Activated T-cell treated with anti-CD3 and anti-CD28 coated beads, Interleukin-2, amount 50 U/mL, for 24 hours (primary cell): ENCODE data around the gene EXD2.
"Not testable (repeated sequence)": the region's sequence is repeated elsewhere in the genome, so short reads cannot be mapped to it uniquely, and the experiment has no call there.

Experiments
- DNase-seq: peaks from one replicate; pipeline ENCODE4 v3.0.0-alpha.2; 2020
- H3K27ac Mint-ChIP-seq: 2 replicates; pipeline ENCODE4 v1.8.0; 2020; ENCODE audit warnings: mild to moderate bottlenecking, mixed read lengths
- H3K27me3 Mint-ChIP-seq: 2 replicates; pipeline ENCODE4 v1.8.0; 2020; ENCODE audit warnings: mixed read lengths
- H3K36me3 Mint-ChIP-seq: 2 replicates; pipeline ENCODE4 v1.8.0; 2020; ENCODE audit warnings: low read depth, mixed read lengths
- H3K4me1 Mint-ChIP-seq: 2 replicates; pipeline ENCODE4 v1.8.0; 2020; ENCODE audit warnings: low read depth, mixed read lengths
- H3K4me3 Mint-ChIP-seq: 2 replicates; pipeline ENCODE4 v1.8.0; 2020; ENCODE audit warnings: mild to moderate bottlenecking, moderate library complexity, mixed read lengths
- H3K9me3 Mint-ChIP-seq: 2 replicates; pipeline ENCODE4 v1.8.0; 2020; ENCODE audit warnings: mixed read lengths

The EXD2 gene, protein sequence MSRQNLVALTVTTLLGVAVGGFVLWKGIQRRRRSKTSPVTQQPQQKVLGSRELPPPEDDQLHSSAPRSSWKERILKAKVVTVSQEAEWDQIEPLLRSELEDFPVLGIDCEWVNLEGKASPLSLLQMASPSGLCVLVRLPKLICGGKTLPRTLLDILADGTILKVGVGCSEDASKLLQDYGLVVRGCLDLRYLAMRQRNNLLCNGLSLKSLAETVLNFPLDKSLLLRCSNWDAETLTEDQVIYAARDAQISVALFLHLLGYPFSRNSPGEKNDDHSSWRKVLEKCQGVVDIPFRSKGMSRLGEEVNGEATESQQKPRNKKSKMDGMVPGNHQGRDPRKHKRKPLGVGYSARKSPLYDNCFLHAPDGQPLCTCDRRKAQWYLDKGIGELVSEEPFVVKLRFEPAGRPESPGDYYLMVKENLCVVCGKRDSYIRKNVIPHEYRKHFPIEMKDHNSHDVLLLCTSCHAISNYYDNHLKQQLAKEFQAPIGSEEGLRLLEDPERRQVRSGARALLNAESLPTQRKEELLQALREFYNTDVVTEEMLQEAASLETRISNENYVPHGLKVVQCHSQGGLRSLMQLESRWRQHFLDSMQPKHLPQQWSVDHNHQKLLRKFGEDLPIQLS

DNA sequence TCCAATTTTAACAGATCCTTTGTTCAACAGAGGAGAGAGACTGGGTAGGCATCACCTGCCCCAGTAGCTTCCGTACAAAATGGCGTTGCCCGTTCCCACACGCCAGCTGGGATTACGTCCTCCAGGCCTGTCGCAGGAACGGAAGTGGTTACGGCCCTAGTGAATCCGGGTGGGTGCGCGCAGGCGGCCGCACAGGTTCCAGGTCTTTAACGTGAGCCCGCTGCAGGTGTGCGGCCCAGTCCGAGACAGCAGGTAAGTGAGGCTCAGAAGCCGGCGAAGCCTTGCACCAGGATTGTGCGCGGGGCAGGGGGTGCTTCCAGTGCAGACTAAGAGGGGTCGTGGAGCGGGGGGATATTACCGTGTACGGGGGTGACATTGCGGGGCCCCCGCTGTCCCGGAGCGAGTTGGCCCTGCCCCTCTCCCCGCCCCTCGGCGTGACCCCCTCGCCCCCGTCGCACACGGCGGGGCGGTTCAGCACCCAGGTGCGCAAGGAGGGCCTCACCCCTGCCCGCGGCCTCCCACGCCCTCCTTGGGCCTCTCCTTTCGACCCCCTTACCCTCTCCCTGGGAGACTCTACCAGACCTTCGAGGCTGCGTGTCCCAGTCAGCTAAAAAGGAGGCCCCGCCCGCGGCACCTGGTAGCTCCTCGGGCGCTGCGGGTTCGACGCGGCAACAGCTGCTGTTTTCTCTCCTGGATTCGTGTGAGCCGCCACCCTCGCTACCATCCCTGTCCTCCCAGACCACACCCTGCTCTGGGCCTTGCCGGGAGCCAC is at the start of gene EXD2:
EXD2 (plus strand) TSS at position 159 of the 772 bp plus-strand sequence. CDS start 17,973 bp downstream, outside the sequence.
- H3K4me1 Mint-ChIP-seq, result peaks cover 29% of the 10 kb centered on the region
- no peaks in the 10 kb centered on the region for H3K9me3 Mint-ChIP-seq
- peak; percentile 84 for DNase-seq
- peaks cover 7% of the 10 kb centered on the region for H3K36me3 Mint-ChIP-seq
- H3K4me3 Mint-ChIP-seq, result peak within 1 kb of the TSS; percentile 91
- H3K27ac Mint-ChIP-seq, result peak within 1 kb of the TSS; percentile 93
- H3K27me3 Mint-ChIP-seq, result no peaks in the 10 kb centered on the region

DNA sequence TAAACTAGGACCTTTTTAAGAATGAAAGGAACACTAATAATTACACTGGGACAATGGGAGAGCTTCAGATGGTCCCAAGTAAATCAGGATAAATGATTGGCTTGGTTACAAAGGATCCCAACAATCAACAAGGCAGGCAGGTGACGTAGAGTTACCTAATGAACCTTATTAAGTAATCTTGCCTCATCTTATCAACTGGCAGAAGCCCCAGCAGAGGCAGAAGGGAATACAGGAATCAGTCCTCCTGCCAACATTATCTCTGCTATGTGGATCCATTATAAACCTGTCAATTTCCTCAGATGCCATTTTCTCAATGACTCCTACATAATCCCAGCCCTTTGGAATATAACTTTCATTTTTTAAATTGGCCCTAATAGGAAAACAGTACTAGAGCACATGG is 49.7 kb upstream of the EXD2 start:
- Mint-ChIP-seq H3K27ac (no peak overlapping the region), H3K36me3 (peaks cover 55% of the 10 kb centered on the region), H3K4me1 (peaks cover 66% of the 10 kb centered on the region)

DNA sequence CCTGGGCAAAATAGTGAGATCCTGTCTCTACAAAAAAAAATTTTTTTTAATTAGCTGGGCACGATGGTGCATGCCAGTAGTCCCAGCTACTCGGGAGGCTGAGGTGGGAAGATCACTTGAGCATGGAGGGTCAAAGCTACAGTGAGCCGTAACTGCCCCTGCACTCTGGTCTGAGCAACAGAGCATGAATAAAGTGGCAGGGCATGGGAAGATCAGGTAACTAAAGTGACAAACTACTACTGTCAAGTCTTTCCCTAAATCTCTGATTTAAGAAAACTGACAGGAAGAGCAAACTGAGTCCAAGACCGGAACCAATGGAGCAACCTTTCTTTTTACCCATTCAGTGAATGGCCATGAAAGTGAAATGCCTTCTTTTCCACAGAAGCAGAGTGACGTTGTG is 49.2 kb upstream of the EXD2 start:
- Mint-ChIP-seq H3K9me3 (no peaks in the 10 kb centered on the region), H3K4me1 (peaks cover 69% of the 10 kb centered on the region), H3K27ac (no peak overlapping the region), H3K4me3 (no peak overlapping the region), H3K27me3 (no peaks in the 10 kb centered on the region), H3K36me3 (peaks cover 59% of the 10 kb centered on the region)
- DNase-seq, result no peak

More for the DNA sequence above, 49.7 kb upstream of the EXD2 start:
- no peak overlapping the region for H3K4me3 Mint-ChIP-seq
- H3K27me3 Mint-ChIP-seq, result no peaks in the 10 kb centered on the region
- no peak for DNase-seq
- no peaks in the 10 kb centered on the region for H3K9me3 Mint-ChIP-seq

DNA sequence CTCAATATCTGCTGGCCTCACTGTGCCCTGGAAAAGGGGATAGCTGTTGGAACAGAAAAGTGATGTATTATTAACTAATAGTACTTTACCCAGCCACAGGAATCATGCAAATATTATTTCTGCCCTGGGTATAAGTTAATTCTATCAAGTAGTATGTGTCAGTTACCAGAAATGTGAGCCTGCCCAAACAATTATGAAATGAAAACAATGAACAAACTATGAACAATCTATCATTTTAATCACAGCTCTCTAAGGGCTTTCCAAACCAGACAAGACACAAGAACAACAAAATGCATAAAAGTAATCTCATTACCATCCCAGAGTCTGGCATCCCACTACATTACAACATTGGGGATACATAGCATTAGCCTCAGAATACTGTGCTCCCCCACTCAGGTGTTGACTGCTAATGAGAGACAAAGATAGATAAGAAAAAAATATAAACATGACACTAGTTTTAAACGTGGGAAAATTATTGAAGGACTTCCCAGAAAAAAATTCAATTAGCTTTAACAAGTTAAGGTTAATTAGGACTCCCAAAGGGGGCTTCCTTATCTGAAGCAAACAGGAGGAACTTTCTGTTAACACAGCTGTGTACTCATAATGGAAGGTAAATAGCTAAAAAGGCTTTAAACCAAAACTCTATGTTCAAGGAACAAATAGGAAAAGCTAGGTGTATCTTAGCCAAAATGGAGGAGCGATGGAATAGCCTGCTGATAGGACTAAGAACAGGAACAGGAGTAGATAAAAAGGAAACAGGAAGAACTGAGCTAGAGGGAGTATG is 41.6 kb upstream of the EXD2 start:
- Mint-ChIP-seq H3K4me3 (peak overlapping the region; percentile 90), H3K27me3 (no peaks in the 10 kb centered on the region), H3K36me3 (peaks cover 65% of the 10 kb centered on the region), H3K27ac (peak overlapping the region; percentile 30), H3K9me3 (no peaks in the 10 kb centered on the region), H3K4me1 (peaks cover 62% of the 10 kb centered on the region)
- DNase-seq, result no peak

DNA sequence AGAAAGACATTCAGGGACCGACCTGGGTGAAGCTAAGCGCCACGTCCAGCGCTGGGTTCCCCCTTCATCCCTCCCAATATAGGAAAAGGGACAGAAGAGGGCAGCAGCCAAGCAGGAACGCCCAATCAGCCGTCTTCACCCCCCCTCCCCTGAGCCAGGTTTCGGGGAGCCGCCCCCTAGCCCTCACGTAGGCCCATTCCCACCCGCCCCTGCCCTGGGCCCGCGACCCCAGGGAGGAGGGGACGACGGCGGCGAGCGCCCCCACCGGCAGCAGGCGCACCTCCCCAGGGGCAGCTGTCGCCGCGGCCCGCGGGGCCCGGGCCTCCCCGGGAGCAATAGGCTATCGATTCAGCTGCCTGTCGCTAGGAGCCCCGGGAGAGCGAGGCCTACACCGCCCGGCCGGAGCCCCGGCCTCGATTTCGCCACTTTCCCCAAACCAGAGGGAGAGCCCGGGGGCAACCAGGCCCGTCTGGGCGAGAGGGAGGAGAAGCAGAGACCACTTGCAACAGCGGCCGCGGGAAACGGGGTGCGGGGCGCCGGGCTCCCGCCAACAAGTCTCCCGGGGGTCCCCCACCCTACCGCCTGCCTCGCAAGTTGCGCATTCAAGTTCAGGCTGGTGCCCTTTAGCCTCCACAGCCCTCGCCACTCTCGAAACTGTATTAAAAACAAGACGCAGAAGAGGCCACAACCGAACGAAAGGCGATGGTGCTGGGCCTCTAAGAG is 39.7 kb upstream of the EXD2 start:
- H3K4me3 Mint-ChIP-seq, result peak overlapping the region; percentile 90
- peaks cover 51% of the 10 kb centered on the region for H3K36me3 Mint-ChIP-seq
- no peaks in the 10 kb centered on the region for H3K9me3 Mint-ChIP-seq
- no peaks in the 10 kb centered on the region for H3K27me3 Mint-ChIP-seq
- peak overlapping the region; percentile 91 for H3K27ac Mint-ChIP-seq
- H3K4me1 Mint-ChIP-seq, result peaks cover 49% of the 10 kb centered on the region
- DNase-seq, result peak; percentile 85

DNA sequence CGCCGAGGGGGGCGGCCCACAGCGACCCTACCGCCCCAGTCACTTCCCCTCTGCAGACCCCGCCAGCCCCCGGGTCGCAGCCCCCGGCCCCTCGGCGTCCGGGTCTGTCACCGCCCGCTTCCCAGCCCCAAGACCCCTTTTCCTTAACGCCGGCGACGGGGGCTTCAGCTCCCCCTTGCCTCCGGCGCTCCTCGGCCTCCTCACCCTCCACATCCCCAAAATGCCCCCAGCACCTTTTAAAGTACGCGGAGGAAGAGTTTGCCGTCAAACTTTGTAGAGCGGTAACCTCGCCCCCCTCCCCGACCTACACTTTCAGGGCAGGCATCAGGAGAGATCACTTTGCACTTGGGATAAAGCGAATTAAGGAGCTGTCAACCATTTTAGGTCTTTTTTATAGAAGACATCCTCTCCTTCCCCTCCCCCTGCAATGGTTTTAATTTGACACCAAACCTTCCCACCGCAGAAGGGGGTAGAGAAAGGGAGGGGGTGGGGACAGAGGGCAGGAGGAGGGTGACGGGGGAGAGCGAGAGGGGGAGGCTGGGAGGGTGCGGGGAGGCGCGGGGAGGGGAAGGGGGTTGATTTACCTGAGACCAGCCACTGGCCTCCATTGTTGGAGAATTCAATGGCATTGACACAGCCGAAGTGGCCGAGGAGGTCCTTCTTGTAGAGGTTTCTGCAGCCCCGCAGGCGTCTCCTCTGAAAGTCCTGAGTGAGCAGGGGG is 39.0 kb upstream of the EXD2 start:
- peak overlapping the region; percentile 91 for H3K27ac Mint-ChIP-seq
- H3K27me3 Mint-ChIP-seq, result no peaks in the 10 kb centered on the region
- peak; percentile 54 for DNase-seq
- H3K36me3 Mint-ChIP-seq, result peaks cover 45% of the 10 kb centered on the region
- peaks cover 41% of the 10 kb centered on the region for H3K4me1 Mint-ChIP-seq
- peak overlapping the region; percentile 90 for H3K4me3 Mint-ChIP-seq
- no peaks in the 10 kb centered on the region for H3K9me3 Mint-ChIP-seq

DNA sequence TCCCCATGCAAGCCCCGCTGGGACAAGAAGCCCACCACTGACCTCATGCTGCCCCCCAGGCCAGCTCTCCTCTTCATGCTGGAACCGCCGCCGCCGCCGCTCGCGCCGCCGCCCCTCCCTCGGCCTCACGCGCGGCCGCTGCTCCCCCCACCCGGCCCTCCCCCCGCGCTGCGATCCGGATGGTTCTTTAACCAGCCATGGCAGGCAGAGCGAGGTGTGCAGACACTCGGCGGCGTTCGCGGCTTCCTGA is 38.5 kb upstream of the EXD2 start, which contains the start of gene DCAF5:
DCAF5 (minus strand) TSS at position 218 of the 250 bp plus-strand sequence; CDS start at position 77, 141 bp downstream.
- peak within 1 kb of the TSS; percentile 90 for H3K4me3 Mint-ChIP-seq
- peak; percentile 90 for DNase-seq
- peaks cover 40% of the 10 kb centered on the region for H3K36me3 Mint-ChIP-seq
- peaks cover 1% of the 10 kb centered on the region for H3K27me3 Mint-ChIP-seq
- peaks cover 37% of the 10 kb centered on the region for H3K4me1 Mint-ChIP-seq
- peak within 1 kb of the TSS; percentile 91 for H3K27ac Mint-ChIP-seq
- H3K9me3 Mint-ChIP-seq, result no peaks in the 10 kb centered on the region

DNA sequence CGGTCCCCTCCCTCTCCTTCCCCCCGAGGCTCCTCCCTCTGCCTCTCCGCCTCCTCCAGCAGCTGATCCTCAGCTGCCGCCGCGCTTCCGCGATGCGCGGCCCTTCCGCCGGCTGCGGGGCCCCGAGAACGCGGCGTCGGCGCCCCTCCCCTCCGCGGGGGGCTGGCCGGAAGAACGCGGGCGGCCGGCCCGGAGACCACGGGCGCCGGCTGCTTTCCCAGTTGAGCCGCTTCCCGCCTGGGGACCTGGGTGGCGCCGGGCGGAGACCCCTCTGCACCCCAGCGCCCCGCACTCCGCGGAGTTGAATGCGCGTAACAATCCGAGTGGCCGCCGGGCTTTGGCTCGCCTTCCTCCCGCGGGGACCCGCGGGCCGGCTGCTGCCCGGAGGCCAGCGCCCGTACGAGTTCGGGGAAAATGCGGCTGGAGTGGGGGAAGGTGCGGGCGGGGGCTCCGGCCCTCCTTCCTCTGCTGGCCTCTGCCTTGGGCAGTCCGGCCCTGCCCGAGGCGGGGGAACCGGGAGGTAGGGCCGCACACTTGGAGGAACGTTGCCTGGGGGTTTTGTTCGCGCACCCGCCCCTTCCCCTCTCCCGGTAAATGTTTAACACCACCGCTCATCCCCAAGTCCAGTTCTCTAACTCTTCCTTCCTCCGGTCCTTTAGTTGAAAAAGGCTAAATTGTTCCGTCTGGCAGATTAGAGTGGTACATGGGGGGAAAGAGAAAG is 38.0 kb upstream of the EXD2 start:
- Mint-ChIP-seq H3K27ac (peak overlapping the region; percentile 74), H3K4me3 (peak overlapping the region; percentile 90), H3K36me3 (peaks cover 36% of the 10 kb centered on the region), H3K9me3 (no peaks in the 10 kb centered on the region), H3K4me1 (peaks cover 33% of the 10 kb centered on the region), H3K27me3 (peaks cover 2% of the 10 kb centered on the region)
- DNase-seq, result no peak

DNA sequence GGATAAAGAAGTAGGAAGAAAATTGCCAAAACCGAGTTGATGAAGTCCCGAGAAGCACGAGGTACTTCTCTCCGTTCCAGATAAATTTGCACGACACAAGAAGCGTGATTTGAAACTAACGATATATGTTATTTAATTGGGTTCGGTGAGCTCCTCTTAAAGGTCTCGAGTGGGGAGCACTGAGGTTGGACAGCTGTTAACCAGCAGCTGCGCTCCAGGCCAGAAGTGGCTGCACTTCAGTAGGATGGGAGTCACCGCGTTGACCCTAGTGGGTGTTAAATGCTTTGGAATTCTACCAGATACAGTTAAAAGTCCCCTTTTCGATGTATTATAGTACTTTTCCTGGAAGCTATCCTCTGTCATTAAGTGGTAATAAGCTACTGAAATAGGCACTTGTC is 37.4 kb upstream of the EXD2 start:
- DNase-seq, result no peak
- Mint-ChIP-seq H3K9me3 (no peaks in the 10 kb centered on the region), H3K36me3 (peaks cover 31% of the 10 kb centered on the region), H3K27ac (peak overlapping the region; percentile 74), H3K4me1 (peaks cover 28% of the 10 kb centered on the region), H3K27me3 (peaks cover 2% of the 10 kb centered on the region), H3K4me3 (peak overlapping the region; percentile 90)

DNA sequence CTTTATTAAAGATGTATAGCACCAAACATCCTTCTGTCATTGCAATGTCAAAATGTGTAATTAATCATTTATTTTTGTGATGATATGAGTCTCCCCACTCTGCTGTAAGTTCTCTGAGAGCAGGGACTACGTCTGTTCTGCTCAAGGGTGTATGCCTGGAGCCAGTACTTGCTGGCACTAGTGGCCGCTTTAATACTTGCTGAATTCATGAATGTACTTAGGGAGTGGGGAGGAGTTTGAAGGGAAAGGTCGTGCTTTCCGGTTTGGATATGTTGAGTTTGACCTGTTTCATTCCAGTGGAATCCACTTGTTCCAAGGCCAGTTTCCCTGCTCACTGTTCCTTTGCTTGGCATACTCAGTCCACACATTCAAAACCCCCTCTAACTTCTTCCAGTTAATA is 36.5 kb upstream of the EXD2 start:
- Mint-ChIP-seq H3K27ac (no peak overlapping the region), H3K4me3 (no peak overlapping the region), H3K27me3 (peaks cover 2% of the 10 kb centered on the region), H3K4me1 (peaks cover 19% of the 10 kb centered on the region), H3K36me3 (peaks cover 22% of the 10 kb centered on the region), H3K9me3 (no peaks in the 10 kb centered on the region)
- DNase-seq, result no peak

DNA sequence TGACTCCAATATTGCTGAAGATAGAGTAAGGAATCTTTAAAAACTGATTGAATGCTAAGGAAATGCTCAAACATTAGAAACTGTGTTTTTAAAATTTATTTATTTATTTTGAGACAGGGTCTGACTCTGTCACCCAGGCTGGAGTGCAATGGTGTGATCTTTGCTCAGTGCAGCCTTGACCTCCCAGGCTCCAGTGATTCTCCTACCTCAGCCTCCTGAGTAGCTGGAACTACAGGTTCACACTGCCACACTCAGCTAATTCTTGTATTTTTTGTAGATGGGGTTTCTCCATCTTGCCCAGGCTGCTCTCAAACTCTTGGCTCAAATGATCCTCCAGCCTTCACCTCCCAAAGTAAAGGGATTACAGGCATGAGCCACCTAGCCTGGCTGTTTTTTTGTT is 35.1 kb upstream of the EXD2 start:
- H3K4me1 Mint-ChIP-seq, result peaks cover 6% of the 10 kb centered on the region
- no peak overlapping the region for H3K27ac Mint-ChIP-seq
- DNase-seq, result no peak
- H3K4me3 Mint-ChIP-seq, result no peak overlapping the region
- peaks cover 9% of the 10 kb centered on the region for H3K36me3 Mint-ChIP-seq
- H3K27me3 Mint-ChIP-seq, result peaks cover 10% of the 10 kb centered on the region
- no peaks in the 10 kb centered on the region for H3K9me3 Mint-ChIP-seq

DNA sequence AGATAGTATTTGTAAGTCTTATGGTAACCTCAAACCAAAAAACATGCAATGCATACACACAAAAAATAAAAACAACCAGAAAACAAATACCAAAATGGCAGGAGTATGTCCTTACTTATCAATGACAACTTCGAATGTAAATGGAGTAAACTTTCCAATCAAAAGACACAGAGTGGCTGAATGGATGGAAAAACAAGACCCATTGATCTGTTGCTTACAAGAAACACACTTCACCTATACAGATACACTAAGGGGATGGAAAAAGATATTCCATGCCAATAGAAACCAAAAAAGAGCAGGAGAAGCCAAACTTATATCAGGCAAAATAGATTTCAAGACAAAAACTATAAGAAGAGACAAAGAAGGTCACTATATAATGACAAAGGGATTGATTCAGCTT is 29.7 kb upstream of the EXD2 start:
- Mint-ChIP-seq H3K9me3 (peaks cover 8% of the 10 kb centered on the region), H3K27me3 (peaks cover 19% of the 10 kb centered on the region), H3K36me3 (no peaks in the 10 kb centered on the region), H3K4me1 (no peaks in the 10 kb centered on the region), H3K27ac (no peak overlapping the region), H3K4me3 (no peak overlapping the region)
- no peak for DNase-seq

DNA sequence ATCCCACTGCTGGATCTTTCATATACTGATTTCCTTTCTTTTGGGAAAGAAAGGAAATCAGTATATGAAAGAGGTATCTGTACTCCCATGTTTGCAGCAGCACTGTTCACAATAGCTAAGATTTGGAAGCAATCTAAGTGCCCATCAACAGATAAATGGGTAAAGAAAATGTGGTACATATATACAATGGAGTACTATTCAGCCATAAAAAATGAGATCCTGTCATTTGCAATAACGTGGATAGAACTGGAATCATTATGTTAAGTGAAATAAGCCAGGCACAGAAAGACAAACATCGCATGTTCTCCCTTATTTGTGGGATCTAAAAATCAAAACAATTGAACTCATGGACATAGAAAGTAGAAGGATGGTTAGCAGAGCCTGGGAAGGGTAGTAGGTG is 25.5 kb upstream of the EXD2 start:
- not testable (repeated sequence) for H3K36me3 Mint-ChIP-seq, H3K4me1 Mint-ChIP-seq, H3K27ac Mint-ChIP-seq, H3K9me3 Mint-ChIP-seq, H3K27me3 Mint-ChIP-seq, H3K4me3 Mint-ChIP-seq, DNase-seq
